SK-N-MC (cell line): ENCODE data around the gene ZMIZ1.

Experiments used
- EZH2 ChIP-seq: fragments of 200-600 bp; sonication (generic); IDR thresholded peaks from one replicate; pipeline ENCODE4 v1.6.1; 2017; ENCODE audit warnings: antibody characterized with exemption
- FOXP2 ChIP-seq: optimal IDR thresholded peaks from 2 replicates; pipeline ENCODE3; 2011; ENCODE audit warnings: mild to moderate bottlenecking, moderate library complexity; ENCODE audit not compliant: insufficient read depth; ENCODE audit errors: extremely low read length, control extremely low read depth
- POLR2AphosphoS5 ChIP-seq: IDR thresholded peaks from 2 replicates; pipeline ENCODE4 v1.6.1; 2012; ENCODE audit warnings: mild to moderate bottlenecking, low read depth, low read length, borderline replicate concordance

GRCh38 chr10:79164075-79164474 lies 95.3 kb downstream of the ZMIZ1 start:
- TF ChIP-seq POLR2AphosphoS5 (no peak), EZH2 (no peak), FOXP2 (no peak)
